ENCODE data around the gene INPP5A.

DNA sequence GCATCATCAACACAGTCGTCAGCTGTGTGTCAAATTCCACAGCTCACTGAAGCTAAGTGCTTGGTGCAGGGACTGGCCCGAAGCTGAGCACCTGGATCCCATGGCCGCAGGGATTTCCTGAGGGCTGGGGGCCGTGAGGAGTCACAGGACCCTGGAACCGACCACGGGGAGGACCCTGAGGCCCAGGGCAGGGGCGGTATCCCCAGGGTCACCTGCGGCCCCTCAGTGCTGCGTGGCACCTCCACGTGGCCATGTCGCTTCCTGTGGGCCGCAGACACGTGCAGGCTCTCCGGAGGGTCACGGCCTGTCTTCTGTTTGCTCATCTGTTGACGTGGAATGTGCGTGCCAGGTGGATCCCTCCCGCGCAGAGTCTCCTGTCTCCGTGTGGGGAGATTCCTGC is 194.9 kb downstream of the INPP5A start:
- TF ChIP-seq ZNF274 (IDR thresholded peaks at IDR 0.05; ENCODE audit: low read depth, low read length): no peak
- TF ChIP-seq YY1 (IDR thresholded peaks at IDR 0.05; ENCODE audit: insufficient read depth, insufficient read length): no peak
